Measurements from ENCODE around the gene CPA3.

GRCh38 chr3:148827585-148827984, 37.5 kb upstream of the CPA3 start, which contains the start of gene CPB1:
- TF ChIP-seq EZH2 (IDR thresholded peaks at IDR 0.05; ENCODE audit: borderline replicate concordance) = no peak
- TF ChIP-seq, protein P1, sequence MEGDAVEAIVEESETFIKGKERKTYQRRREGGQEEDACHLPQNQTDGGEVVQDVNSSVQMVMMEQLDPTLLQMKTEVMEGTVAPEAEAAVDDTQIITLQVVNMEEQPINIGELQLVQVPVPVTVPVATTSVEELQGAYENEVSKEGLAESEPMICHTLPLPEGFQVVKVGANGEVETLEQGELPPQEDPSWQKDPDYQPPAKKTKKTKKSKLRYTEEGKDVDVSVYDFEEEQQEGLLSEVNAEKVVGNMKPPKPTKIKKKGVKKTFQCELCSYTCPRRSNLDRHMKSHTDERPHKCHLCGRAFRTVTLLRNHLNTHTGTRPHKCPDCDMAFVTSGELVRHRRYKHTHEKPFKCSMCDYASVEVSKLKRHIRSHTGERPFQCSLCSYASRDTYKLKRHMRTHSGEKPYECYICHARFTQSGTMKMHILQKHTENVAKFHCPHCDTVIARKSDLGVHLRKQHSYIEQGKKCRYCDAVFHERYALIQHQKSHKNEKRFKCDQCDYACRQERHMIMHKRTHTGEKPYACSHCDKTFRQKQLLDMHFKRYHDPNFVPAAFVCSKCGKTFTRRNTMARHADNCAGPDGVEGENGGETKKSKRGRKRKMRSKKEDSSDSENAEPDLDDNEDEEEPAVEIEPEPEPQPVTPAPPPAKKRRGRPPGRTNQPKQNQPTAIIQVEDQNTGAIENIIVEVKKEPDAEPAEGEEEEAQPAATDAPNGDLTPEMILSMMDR (IDR thresholded peaks at IDR 0.05; ENCODE audit: poor library complexity) = no peak
